HepG2 (cell line): Measurements from ENCODE around the gene BPIFB6. TPM values are rescaled to one million over a fixed set of nuclear protein-coding genes. Genes with fewer than 3 reads are reported as not detected.

Source experiments
- EED ChIP-seq: sonication (generic); formaldehyde crosslinking; IDR thresholded peaks from 2 replicates; pipeline ENCODE4 v1.5.0; 2020; ENCODE audit warnings: mild to moderate bottlenecking, missing genetic modification reagents
- NRL ChIP-seq: sonication (generic); formaldehyde crosslinking; IDR thresholded peaks from 2 replicates; pipeline ENCODE4 v1.5.0; 2020; ENCODE audit warnings: missing genetic modification reagents, mild to moderate bottlenecking, moderate library complexity, borderline replicate concordance
- SIX1 ChIP-seq: sonication (generic); formaldehyde crosslinking; IDR thresholded peaks from 2 replicates; pipeline ENCODE4 v1.4.0; 2020; ENCODE audit warnings: missing genetic modification reagents, borderline replicate concordance
- SP5 ChIP-seq: IDR thresholded peaks from 2 replicates; pipeline ENCODE4 v1.6.1; 2016; ENCODE audit warnings: low read depth, borderline replicate concordance
- ZNF746 ChIP-seq: sonication (generic); formaldehyde crosslinking; IDR thresholded peaks from 2 replicates; pipeline ENCODE4 v1.8.0; 2022; ENCODE audit warnings: mild to moderate bottlenecking, missing genetic modification reagents
- ZNF788 ChIP-seq: sonication (generic); formaldehyde crosslinking; IDR thresholded peaks from 2 replicates; pipeline ENCODE4 v1.5.0; 2020; ENCODE audit warnings: mild to moderate bottlenecking, missing genetic modification reagents, borderline replicate concordance
- polyA plus RNA-seq, 8 experiments: library from polyadenylated mRNA; depleted of rRNA in 3 of 8; stranded (reverse) in 7 of 8; unstranded in 1 of 8; fragments of >200 nt; fragmentation: Illumina TruSeq in 4 of 8; extraction: Trizol in 4 of 8; gene quantifications; 2 replicates each; pipeline versions ENCODE4 v1.2.1 to v1.2.3, GENCODE V29; 2011 to 2016; ENCODE audit warnings: low read depth in 4 of 8, missing spikeins in 1 of 8, mixed read lengths in 1 of 8; ENCODE audit not compliant: insufficient read depth in 1 of 8
- total RNA-seq, 5 experiments: library from RNA; depleted of rRNA; stranded (reverse); fragments of >200 nt; fragmentation: Illumina TruSeq; extraction: Trizol; gene quantifications; 2 replicates each; pipeline ENCODE4 v1.2.3, GENCODE V29; 2016; ENCODE audit warnings: low read depth in 1 of 5
- TF ChIP-seq, protein P1 (sequence below): sonication (generic); formaldehyde crosslinking; IDR thresholded peaks from 2 replicates; pipeline ENCODE4 v1.5.0; 2020; ENCODE audit warnings: missing genetic modification reagents
- TF ChIP-seq, protein P2 (sequence below): sonication (generic); formaldehyde crosslinking; IDR thresholded peaks from 2 replicates; pipeline ENCODE4 v1.5.0; 2020; ENCODE audit warnings: mild to moderate bottlenecking, missing genetic modification reagents, borderline replicate concordance
- TF ChIP-seq, protein P3 (sequence below), 2 experiments: fragments of 450-650 bp in 1 of 2; sonication (generic) in 1 of 2; formaldehyde crosslinking in 1 of 2; IDR thresholded peaks; 2 replicates each; pipeline versions ENCODE4 v1.6.1 to v1.8.0; 2016 to 2022; ENCODE audit warnings: antibody characterized with exemption in 1 of 2, mild to moderate bottlenecking in 1 of 2, missing genetic modification reagents in 1 of 2

BPIFB6 gene
- total and polyA plus RNA-seq, 2 of the 13 experiments (the other 11 are each of a cell fraction or from before 2014, with no cell fraction given) = 0.13 to 1.7 TPM

GRCh38 chr20:33000802-33001466, 30.5 kb upstream of the BPIFB6 start (continued):
- TF ChIP-seq, protein P1, sequence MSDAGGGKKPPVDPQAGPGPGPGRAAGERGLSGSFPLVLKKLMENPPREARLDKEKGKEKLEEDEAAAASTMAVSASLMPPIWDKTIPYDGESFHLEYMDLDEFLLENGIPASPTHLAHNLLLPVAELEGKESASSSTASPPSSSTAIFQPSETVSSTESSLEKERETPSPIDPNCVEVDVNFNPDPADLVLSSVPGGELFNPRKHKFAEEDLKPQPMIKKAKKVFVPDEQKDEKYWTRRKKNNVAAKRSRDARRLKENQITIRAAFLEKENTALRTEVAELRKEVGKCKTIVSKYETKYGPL (CRISPR knock-in tag) = no peak
- TF ChIP-seq ZNF746 (CRISPR knock-in tag) (no peak), SP5 (CRISPR knock-in tag) (0 out of 2 replicates have a peak, but pooled peaks have one; percentile 1), SIX1 (CRISPR knock-in tag) (no peak), EED (CRISPR knock-in tag) (no peak; the same call in 1 of the 2 replicates), NRL (CRISPR knock-in tag) (0 out of 2 replicates have a peak, but pooled peaks have one; percentile 22), ZNF788 (no peak)
- TF ChIP-seq, protein P2, sequence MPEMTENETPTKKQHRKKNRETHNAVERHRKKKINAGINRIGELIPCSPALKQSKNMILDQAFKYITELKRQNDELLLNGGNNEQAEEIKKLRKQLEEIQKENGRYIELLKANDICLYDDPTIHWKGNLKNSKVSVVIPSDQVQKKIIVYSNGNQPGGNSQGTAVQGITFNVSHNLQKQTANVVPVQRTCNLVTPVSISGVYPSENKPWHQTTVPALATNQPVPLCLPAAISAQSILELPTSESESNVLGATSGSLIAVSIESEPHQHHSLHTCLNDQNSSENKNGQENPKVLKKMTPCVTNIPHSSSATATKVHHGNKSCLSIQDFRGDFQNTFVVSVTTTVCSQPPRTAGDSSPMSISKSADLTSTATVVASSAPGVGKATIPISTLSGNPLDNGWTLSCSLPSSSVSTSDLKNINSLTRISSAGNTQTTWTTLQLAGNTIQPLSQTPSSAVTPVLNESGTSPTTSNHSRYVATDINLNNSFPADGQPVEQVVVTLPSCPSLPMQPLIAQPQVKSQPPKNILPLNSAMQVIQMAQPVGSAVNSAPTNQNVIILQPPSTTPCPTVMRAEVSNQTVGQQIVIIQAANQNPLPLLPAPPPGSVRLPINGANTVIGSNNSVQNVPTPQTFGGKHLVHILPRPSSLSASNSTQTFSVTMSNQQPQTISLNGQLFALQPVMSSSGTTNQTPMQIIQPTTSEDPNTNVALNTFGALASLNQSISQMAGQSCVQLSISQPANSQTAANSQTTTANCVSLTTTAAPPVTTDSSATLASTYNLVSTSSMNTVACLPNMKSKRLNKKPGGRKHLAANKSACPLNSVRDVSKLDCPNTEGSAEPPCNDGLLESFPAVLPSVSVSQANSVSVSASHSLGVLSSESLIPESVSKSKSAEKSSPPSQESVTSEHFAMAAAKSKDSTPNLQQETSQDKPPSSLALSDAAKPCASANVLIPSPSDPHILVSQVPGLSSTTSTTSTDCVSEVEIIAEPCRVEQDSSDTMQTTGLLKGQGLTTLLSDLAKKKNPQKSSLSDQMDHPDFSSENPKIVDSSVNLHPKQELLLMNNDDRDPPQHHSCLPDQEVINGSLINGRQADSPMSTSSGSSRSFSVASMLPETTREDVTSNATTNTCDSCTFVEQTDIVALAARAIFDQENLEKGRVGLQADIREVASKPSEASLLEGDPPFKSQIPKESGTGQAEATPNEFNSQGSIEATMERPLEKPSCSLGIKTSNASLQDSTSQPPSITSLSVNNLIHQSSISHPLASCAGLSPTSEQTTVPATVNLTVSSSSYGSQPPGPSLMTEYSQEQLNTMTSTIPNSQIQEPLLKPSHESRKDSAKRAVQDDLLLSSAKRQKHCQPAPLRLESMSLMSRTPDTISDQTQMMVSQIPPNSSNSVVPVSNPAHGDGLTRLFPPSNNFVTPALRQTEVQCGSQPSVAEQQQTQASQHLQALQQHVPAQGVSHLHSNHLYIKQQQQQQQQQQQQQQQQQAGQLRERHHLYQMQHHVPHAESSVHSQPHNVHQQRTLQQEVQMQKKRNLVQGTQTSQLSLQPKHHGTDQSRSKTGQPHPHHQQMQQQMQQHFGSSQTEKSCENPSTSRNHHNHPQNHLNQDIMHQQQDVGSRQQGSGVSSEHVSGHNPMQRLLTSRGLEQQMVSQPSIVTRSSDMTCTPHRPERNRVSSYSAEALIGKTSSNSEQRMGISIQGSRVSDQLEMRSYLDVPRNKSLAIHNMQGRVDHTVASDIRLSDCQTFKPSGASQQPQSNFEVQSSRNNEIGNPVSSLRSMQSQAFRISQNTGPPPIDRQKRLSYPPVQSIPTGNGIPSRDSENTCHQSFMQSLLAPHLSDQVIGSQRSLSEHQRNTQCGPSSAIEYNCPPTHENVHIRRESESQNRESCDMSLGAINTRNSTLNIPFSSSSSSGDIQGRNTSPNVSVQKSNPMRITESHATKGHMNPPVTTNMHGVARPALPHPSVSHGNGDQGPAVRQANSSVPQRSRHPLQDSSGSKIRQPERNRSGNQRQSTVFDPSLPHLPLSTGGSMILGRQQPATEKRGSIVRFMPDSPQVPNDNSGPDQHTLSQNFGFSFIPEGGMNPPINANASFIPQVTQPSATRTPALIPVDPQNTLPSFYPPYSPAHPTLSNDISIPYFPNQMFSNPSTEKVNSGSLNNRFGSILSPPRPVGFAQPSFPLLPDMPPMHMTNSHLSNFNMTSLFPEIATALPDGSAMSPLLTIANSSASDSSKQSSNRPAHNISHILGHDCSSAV (CRISPR knock-in tag) = no peak
- TF ChIP-seq, protein P3, sequence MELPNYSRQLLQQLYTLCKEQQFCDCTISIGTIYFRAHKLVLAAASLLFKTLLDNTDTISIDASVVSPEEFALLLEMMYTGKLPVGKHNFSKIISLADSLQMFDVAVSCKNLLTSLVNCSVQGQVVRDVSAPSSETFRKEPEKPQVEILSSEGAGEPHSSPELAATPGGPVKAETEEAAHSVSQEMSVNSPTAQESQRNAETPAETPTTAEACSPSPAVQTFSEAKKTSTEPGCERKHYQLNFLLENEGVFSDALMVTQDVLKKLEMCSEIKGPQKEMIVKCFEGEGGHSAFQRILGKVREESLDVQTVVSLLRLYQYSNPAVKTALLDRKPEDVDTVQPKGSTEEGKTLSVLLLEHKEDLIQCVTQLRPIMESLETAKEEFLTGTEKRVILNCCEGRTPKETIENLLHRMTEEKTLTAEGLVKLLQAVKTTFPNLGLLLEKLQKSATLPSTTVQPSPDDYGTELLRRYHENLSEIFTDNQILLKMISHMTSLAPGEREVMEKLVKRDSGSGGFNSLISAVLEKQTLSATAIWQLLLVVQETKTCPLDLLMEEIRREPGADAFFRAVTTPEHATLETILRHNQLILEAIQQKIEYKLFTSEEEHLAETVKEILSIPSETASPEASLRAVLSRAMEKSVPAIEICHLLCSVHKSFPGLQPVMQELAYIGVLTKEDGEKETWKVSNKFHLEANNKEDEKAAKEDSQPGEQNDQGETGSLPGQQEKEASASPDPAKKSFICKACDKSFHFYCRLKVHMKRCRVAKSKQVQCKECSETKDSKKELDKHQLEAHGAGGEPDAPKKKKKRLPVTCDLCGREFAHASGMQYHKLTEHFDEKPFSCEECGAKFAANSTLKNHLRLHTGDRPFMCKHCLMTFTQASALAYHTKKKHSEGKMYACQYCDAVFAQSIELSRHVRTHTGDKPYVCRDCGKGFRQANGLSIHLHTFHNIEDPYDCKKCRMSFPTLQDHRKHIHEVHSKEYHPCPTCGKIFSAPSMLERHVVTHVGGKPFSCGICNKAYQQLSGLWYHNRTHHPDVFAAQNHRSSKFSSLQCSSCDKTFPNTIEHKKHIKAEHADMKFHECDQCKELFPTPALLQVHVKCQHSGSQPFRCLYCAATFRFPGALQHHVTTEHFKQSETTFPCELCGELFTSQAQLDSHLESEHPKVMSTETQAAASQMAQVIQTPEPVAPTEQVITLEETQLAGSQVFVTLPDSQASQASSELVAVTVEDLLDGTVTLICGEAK (IDR thresholded peaks at IDR 0.05) = no peak
- TF ChIP-seq, protein P3 (CRISPR knock-in tag; IDR thresholded peaks at IDR 0.05) = 0 out of 2 replicates have a peak, but pooled peaks have one; percentile 46
